Colonic mucosa (tissue), 4 donors: ENCODE results near the gene SMIM24. TPM values are rescaled to one million over a fixed set of nuclear protein-coding genes. Genes with fewer than 3 reads are reported as not detected.
"Not testable (repeated sequence)": the region's sequence is repeated elsewhere in the genome, so short reads cannot be mapped to it uniquely, and the experiment has no call there.

ENCODE experiments used
- DNase-seq: peaks from one replicate; pipeline ENCODE4 v3.0.0-alpha.2; 2020
- H3K27ac ChIP-seq: fragments of 200-600 bp; one replicate; pipeline ENCODE4 v1.8.0; 2021
- H3K27me3 ChIP-seq: fragments of 200-600 bp; one replicate; pipeline ENCODE4 v1.8.0; 2021
- H3K36me3 ChIP-seq: fragments of 200-600 bp; one replicate; pipeline ENCODE4 v1.8.0; 2021
- H3K4me1 ChIP-seq: fragments of 200-600 bp; one replicate; pipeline ENCODE4 v1.8.0; 2021; ENCODE audit warnings: mild to moderate bottlenecking
- H3K4me3 ChIP-seq: fragments of 200-600 bp; one replicate; pipeline ENCODE4 v1.8.0; 2021
- H3K9ac ChIP-seq, 2 donors: one replicate each; pipeline ENCODE4 v1.7.0; 2013; ENCODE audit warnings: control low read depth in 2 of 2, low read depth in 2 of 2, low read length in 2 of 2
- H3K9me3 ChIP-seq: fragments of 200-600 bp; one replicate; pipeline ENCODE4 v1.8.0; 2021
- CTCF ChIP-seq: fragments of 200-600 bp; IDR thresholded peaks from one replicate; pipeline ENCODE4 v1.8.0; 2022; ENCODE audit warnings: antibody characterized with exemption, mild to moderate bottlenecking
- intact Hi-C: fragments of 100-400 bp; cut with DNase I; formaldehyde crosslinking; loops from one replicate; pipeline ENCODE4 v1.14.1; 2022
- total RNA-seq, 2 donors: library from RNA; stranded (reverse); fragmentation: NEBNext Ultra II Directional in 1 of 2; extraction: Animal tissue kit (Norgen Biotek cat#: 25700) in 1 of 2; gene quantifications; one replicate each; pipeline ENCODE4 v1.2.1, GENCODE V29; 2021
- donor health status: healthy.
- donor health status: DM: no; HTN: no; CAD: no.
- donor health status: DM: no; HTN: no; CAD: no.

The SMIM24 gene
- total RNA-seq, 2 donors from 2014 or later, result 16.1 to 59.0 TPM

GRCh38 chr19:3454656-3455392 lies 25.5 kb downstream of the SMIM24 start:
- TF ChIP-seq CTCF, result no peak
- intact Hi-C loops, result no loop called here
- Histone ChIP-seq H3K4me1 (no peaks in the 10 kb centered on the region), H3K36me3 (no peaks in the 10 kb centered on the region), H3K9ac (no peak overlapping the region), H3K9me3 (no peaks in the 10 kb centered on the region), H3K27ac (no peak overlapping the region), H3K27me3 (no peaks in the 10 kb centered on the region), H3K4me3 (no peak overlapping the region)
- no peak for DNase-seq

- intact Hi-C loops, result no loop called here
- Histone ChIP-seq H3K9ac (no peak overlapping the region), H3K9me3 (no peaks in the 10 kb centered on the region), H3K36me3 (no peaks in the 10 kb centered on the region), H3K27me3 (no peaks in the 10 kb centered on the region), H3K4me3 (no peak overlapping the region), H3K27ac (no peak overlapping the region), H3K4me1 (no peaks in the 10 kb centered on the region)
- TF ChIP-seq CTCF, result no peak
- no peak for DNase-seq
Measured at GRCh38 chr19:3453840-3454239, 26.5 kb downstream of the SMIM24 start.

GRCh38 chr19:3452942-3453214 lies 27.4 kb downstream of the SMIM24 start:
- H3K9me3 ChIP-seq, H3K36me3 ChIP-seq, H3K27me3 ChIP-seq, H3K4me3 ChIP-seq, H3K27ac ChIP-seq, intact Hi-C loops, DNase-seq, H3K9ac ChIP-seq, H3K4me1 ChIP-seq: not testable (repeated sequence)

GRCh38 chr19:3452171-3452941 lies 28.0 kb downstream of the SMIM24 start:
- Histone ChIP-seq H3K27me3 (no peaks in the 10 kb centered on the region), H3K36me3 (no peaks in the 10 kb centered on the region), H3K27ac (no peak overlapping the region), H3K9ac (no peak overlapping the region), H3K4me1 (no peaks in the 10 kb centered on the region), H3K4me3 (no peak overlapping the region), H3K9me3 (no peaks in the 10 kb centered on the region)
- TF ChIP-seq CTCF, result no peak
- no peak for DNase-seq
- intact Hi-C loops, result no loop called here

- DNase-seq, result no peak
- Histone ChIP-seq H3K9me3 (no peaks in the 10 kb centered on the region), H3K27me3 (no peaks in the 10 kb centered on the region), H3K36me3 (no peaks in the 10 kb centered on the region), H3K9ac (no peak overlapping the region), H3K4me3 (no peak overlapping the region), H3K4me1 (no peaks in the 10 kb centered on the region), H3K27ac (peak overlapping the region; percentile 12)
- intact Hi-C loops, result no loop called here
- no peak for TF ChIP-seq CTCF
Measured at GRCh38 chr19:3451451-3451866, 28.9 kb downstream of the SMIM24 start.

- H3K27me3 ChIP-seq, result no peaks in the 10 kb centered on the region
- peak overlapping the region; percentile 12 for H3K27ac ChIP-seq
- no peaks in the 10 kb centered on the region for H3K36me3 ChIP-seq
- intact Hi-C loops, result no loop called here
- DNase-seq, result no peak
- TF ChIP-seq CTCF, result no peak
- no peaks in the 10 kb centered on the region for H3K4me1 ChIP-seq
- no peak overlapping the region for H3K9ac ChIP-seq
- no peaks in the 10 kb centered on the region for H3K9me3 ChIP-seq
- H3K4me3 ChIP-seq, result no peak overlapping the region
Measured at GRCh38 chr19:3450796-3451411, 29.4 kb downstream of the SMIM24 start.
